Lung (tissue), 12 donors: Measurements from ENCODE around the gene TNFRSF4. TPM values are rescaled to one million over a fixed set of nuclear protein-coding genes. Genes with fewer than 3 reads are reported as not detected.

ENCODE experiments used
- ATAC-seq: fragments of 200-7000 bp; cut with Tn5 transposase; one replicate; pipeline ENCODE4 v1.9.1; 2020; ENCODE audit warnings: moderate number of reproducible peaks; ENCODE audit not compliant: insufficient read depth, low FRiP score
- DNase-seq, 3 donors: peaks; one replicate each; pipeline ENCODE4 v3.0.0-alpha.2; 2013 to 2017
- H3K27ac ChIP-seq, 2 donors: one replicate each; pipeline ENCODE4 v1.5.1; 2013; ENCODE audit warnings: mild to moderate bottlenecking in 2 of 2, moderate library complexity in 2 of 2, control low read depth in 1 of 2, inconsistent platforms in 1 of 2, low read depth in 1 of 2, low read length in 1 of 2
- H3K27me3 ChIP-seq, 3 donors: one replicate each; pipeline ENCODE4 v1.5.1; 2013; ENCODE audit warnings: low read length in 2 of 3; ENCODE audit not compliant: control insufficient read depth in 3 of 3, insufficient read depth in 3 of 3
- H3K36me3 ChIP-seq, 4 donors: one replicate each; pipeline ENCODE4 v1.5.1; 2013; ENCODE audit warnings: low read length in 4 of 4, mild to moderate bottlenecking in 1 of 4, moderate library complexity in 1 of 4; ENCODE audit not compliant: control insufficient read depth in 4 of 4, insufficient read depth in 4 of 4
- H3K4me1 ChIP-seq, 5 donors: one replicate each; pipeline ENCODE4 v1.5.1; 2013; ENCODE audit warnings: low read length in 5 of 5, mild to moderate bottlenecking in 2 of 5, moderate library complexity in 1 of 5; ENCODE audit not compliant: control insufficient read depth in 5 of 5, insufficient read depth in 5 of 5
- H3K4me3 ChIP-seq: one replicate; pipeline ENCODE4 v1.5.1; 2013; ENCODE audit warnings: mild to moderate bottlenecking, control low read depth, moderate library complexity
- H3K9ac ChIP-seq, 2 donors: one replicate each; pipeline ENCODE4 v1.5.1; 2013; ENCODE audit warnings: low read length in 2 of 2, control low read depth in 1 of 2; ENCODE audit not compliant: insufficient read depth in 1 of 2
- H3K9me3 ChIP-seq, 4 donors: one replicate each; pipeline ENCODE4 v1.5.1; 2013; ENCODE audit warnings: low read length in 3 of 4, mild to moderate bottlenecking in 1 of 4, moderate library complexity in 1 of 4; ENCODE audit not compliant: control insufficient read depth in 4 of 4, insufficient read depth in 3 of 4
- WGBS, 2 donors: extraction: QIAGEN DNeasy Blood & Tissue Kit; methylation state at CpG; one replicate each; pipeline ENCODE4 v1.1.7; 2013; 5-methylcytosine and 5-hydroxymethylcytosine counted together
- polyA plus RNA-seq, 2 donors: library from polyadenylated mRNA; stranded (reverse); fragments of 200-250 nt; gene quantifications; one replicate each; pipeline ENCODE4 v1.2.1, GENCODE V29; 2013
- total RNA-seq, 2 donors: library from RNA; depleted of rRNA in 1 of 2; stranded (reverse); fragments of >200 nt in 1 of 2; gene quantifications; one replicate each; pipeline ENCODE4 v1.2.1, GENCODE V29; 2014 to 2021
- TF ChIP-seq, protein P1 (sequence below): IDR thresholded peaks from 2 replicates; pipeline ENCODE4 v1.5.1; 2012; ENCODE audit warnings: mild to moderate bottlenecking; ENCODE audit errors: control extremely low read depth, extremely low read depth
- donor health status: control.
- donor health status: control.
- donor health status: Bipolar disorder and iron deficiency.
- donor health status: healthy.
- donor health status: DM: yes; HTN: yes; CAD: no.

TNFRSF4 gene
- total and polyA plus RNA-seq, 4 donors, result 3.6 to 11.3 (median 6.9) TPM

DNA sequence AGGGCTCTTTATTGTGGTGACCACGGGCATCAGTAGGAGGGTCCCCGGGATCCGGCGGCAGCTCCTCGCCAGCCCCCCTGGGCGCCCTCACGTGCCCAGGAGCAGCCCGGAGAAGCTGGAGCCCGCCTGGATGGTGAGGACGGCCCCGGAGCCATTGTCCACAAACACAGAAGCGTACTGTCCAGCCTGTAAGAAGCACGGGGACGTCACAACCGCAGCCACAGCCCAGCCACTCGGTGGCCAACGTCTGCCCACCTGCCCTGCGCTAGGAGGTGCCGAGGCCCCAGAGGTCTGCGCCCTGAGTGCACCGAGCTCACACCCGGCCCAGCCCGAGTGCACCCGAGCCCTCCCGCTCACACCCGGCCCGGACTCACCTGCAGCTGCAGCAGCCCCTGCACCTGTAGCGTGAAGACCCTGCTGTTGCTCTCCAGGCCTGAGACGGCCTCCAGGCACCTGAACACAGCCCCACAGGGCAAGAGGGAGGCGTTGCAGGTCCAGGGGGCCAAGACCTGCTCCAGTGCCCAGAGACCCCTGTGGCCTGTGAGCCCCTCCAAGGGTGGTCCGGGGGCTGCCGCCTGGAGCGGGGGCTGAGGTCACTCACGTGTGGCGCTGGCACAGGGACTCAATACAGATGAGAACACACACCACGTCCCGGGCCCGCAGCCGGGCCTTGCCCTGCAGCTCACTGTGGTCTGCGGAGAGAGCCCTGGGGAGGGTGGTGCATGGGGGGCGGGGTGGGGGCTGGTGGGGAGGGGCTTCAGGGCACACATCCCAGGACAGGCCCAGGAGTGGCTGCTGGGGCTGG is 28.7 kb upstream of the TNFRSF4 start:
- H3K27ac ChIP-seq, result no peak overlapping the region
- peaks cover 0 to 7% (median 0%) of the 10 kb centered on the region in 4 donors for H3K9me3 ChIP-seq
- H3K4me1 ChIP-seq, result peaks cover 0 to 5% (median 0%) of the 10 kb centered on the region in 5 donors
- no peaks in the 10 kb centered on the region for H3K36me3 ChIP-seq
- H3K9ac ChIP-seq, result no peak overlapping the region
- ATAC-seq (no peak), DNase-seq (no peak)
- peaks cover 6 to 32% (median 24%) of the 10 kb centered on the region in 3 donors for H3K27me3 ChIP-seq
- WGBS, 2 donors, result 92% methylated on average over 41 of the region's 41 CpGs
- H3K4me3 ChIP-seq, result no peak overlapping the region
- TF ChIP-seq, protein P1, sequence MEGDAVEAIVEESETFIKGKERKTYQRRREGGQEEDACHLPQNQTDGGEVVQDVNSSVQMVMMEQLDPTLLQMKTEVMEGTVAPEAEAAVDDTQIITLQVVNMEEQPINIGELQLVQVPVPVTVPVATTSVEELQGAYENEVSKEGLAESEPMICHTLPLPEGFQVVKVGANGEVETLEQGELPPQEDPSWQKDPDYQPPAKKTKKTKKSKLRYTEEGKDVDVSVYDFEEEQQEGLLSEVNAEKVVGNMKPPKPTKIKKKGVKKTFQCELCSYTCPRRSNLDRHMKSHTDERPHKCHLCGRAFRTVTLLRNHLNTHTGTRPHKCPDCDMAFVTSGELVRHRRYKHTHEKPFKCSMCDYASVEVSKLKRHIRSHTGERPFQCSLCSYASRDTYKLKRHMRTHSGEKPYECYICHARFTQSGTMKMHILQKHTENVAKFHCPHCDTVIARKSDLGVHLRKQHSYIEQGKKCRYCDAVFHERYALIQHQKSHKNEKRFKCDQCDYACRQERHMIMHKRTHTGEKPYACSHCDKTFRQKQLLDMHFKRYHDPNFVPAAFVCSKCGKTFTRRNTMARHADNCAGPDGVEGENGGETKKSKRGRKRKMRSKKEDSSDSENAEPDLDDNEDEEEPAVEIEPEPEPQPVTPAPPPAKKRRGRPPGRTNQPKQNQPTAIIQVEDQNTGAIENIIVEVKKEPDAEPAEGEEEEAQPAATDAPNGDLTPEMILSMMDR, result no peak

DNA sequence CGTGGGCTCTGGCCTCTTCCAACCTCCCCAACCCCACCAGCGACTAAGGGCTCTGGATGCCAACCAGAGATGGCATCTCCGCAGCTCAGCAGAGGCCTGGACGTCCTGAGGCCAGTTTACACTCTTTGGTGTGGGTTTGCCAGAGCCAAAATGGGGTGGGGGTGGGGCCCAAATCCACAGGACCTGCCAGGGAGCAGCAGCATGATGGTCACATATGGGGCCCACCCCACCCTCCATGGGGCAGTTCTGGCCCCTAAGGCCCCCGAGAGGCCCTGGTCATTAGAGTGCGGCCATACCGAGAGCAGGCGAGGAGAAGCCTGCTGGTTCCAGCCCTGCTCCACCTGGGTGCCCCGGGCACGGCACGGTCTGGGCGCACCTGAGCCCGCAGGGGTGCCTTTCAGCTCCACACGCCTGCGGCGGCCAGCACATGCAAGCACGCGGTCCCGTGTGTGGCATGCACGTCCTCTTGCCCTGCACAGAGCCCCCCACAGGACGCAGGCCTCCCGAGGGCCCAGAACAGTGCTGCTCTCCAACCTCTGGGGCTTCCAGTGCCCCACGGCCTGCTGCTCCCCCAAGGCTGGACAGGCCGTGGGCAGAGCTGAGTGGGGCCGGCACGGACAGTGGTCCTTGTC is 27.8 kb upstream of the TNFRSF4 start:
- H3K9ac ChIP-seq, result no peak overlapping the region
- peaks cover 0 to 11% (median 0%) of the 10 kb centered on the region in 5 donors for H3K4me1 ChIP-seq
- peaks cover 0 to 6% (median 0%) of the 10 kb centered on the region in 4 donors for H3K9me3 ChIP-seq
- peaks cover 0 to 33% (median 14%) of the 10 kb centered on the region in 3 donors for H3K27me3 ChIP-seq
- no peak overlapping the region for H3K27ac ChIP-seq
- DNase-seq (no peak), ATAC-seq (no peak)
- TF ChIP-seq, protein P1, result no peak
- no peaks in the 10 kb centered on the region for H3K36me3 ChIP-seq
- H3K4me3 ChIP-seq, result no peak overlapping the region
- 91 to 92% methylated on average over 26 of the region's 26 CpGs for WGBS, 2 donors

DNA sequence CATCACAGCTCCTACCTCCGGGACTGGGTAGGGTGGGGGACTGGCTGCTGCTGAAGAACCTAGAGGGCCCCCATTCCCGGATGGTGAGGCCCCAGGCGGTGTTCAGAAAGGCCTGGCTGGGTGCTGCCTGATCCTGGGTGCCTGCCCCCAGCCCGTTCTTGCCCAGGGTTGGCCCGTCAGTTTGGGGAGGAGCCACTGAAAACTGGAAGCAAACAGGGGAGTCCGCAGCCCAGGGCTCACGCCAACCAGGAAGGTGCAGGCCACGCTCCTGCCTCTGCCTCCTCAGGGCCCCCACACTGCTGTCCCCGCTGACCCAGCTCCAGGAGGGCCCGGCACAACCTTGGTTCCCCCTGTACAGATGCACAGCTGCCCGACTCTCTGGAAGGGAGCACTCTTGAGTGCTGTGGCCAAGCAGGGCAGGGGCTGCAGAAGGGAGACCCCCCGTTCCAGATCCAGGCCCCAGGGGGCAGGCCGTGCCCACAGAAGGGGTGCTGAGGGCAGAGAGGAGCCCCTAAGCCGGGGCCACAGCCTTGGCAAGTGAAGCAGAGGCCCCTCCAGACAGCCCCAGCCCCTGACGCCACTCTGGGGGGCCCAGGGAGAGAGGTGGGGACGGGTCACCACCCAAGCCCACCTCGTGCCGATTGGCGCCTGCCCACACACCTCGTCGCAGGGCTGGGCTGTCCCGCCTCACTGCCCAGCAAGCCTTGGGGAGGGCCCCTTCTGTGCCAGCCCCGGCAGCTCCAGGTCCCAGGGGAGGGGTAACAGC is 27.1 kb upstream of the TNFRSF4 start:
- DNase-seq, result no peak
- no peak overlapping the region for H3K9ac ChIP-seq
- H3K4me1 ChIP-seq, result peaks cover 0 to 9% (median 0%) of the 10 kb centered on the region in 5 donors
- TF ChIP-seq, protein P1, result no peak
- peaks cover 0 to 32% (median 10%) of the 10 kb centered on the region in 3 donors for H3K27me3 ChIP-seq
- no peak for ATAC-seq
- H3K36me3 ChIP-seq, result no peaks in the 10 kb centered on the region
- H3K27ac ChIP-seq, result no peak overlapping the region
- WGBS, 2 donors, result 62 to 67% methylated on average over 19 to 23 of the region's 23 CpGs
- H3K4me3 ChIP-seq, result no peak overlapping the region
- H3K9me3 ChIP-seq, result peaks cover 0 to 6% (median 0%) of the 10 kb centered on the region in 4 donors
